ENCODE measurements around the gene COA1. TPM values are rescaled to one million over a fixed set of nuclear protein-coding genes. Genes with fewer than 3 reads are reported as not detected.
"Not testable (repeated sequence)": the region's sequence is repeated elsewhere in the genome, so short reads cannot be mapped to it uniquely, and the experiment has no call there.

Gene COA1
- total RNA-seq, 6 experiments from 2014 or later: 52.5 to 61.5 (median 57.3) TPM

- DNase-seq: no peak
- no peak for TF ChIP-seq CTCF (IDR thresholded peaks at IDR 0.05)
- Mint-ChIP-seq H3K4me3 (no peak overlapping the region), H3K27ac (no peak overlapping the region), H3K27me3 (ENCODE audit: insufficient read depth) (no peaks in the 10 kb centered on the region; the same call in 1 of the 2 replicates), H3K4me1 (ENCODE audit: low read depth) (peaks cover 45% of the 10 kb centered on the region), H3K36me3 (ENCODE audit: low read depth) (peaks cover 32% of the 10 kb centered on the region), H3K9me3 (peaks cover 4% of the 10 kb centered on the region; the same call in 1 of the 2 replicates)
Measured at GRCh38 chr7:43678315-43678714, 51.0 kb downstream of the COA1 start.

- no peak for TF ChIP-seq CTCF (IDR thresholded peaks at IDR 0.05)
- Mint-ChIP-seq H3K9me3 (peaks cover 9% of the 10 kb centered on the region), H3K4me3 (no peak overlapping the region), H3K27ac (no peak overlapping the region), H3K36me3 (ENCODE audit: low read depth) (peaks cover 37% of the 10 kb centered on the region), H3K4me1 (ENCODE audit: low read depth) (peaks cover 50% of the 10 kb centered on the region), H3K27me3 (ENCODE audit: insufficient read depth) (no peaks in the 10 kb centered on the region; the same call in 1 of the 2 replicates)
- DNase-seq: no peak
Measured at GRCh38 chr7:43677864-43678263, 51.5 kb downstream of the COA1 start.

- Mint-ChIP-seq H3K4me3 (0 out of 2 replicates have a peak overlapping the region, but pooled peaks have one; percentile 9), H3K36me3 (ENCODE audit: low read depth) (peaks cover 50% of the 10 kb centered on the region), H3K27ac (peak overlapping the region; percentile 75), H3K9me3 (peaks cover 20% of the 10 kb centered on the region), H3K27me3 (ENCODE audit: insufficient read depth) (no peaks in the 10 kb centered on the region), H3K4me1 (ENCODE audit: low read depth) (peaks cover 57% of the 10 kb centered on the region)
- DNase-seq: peak; percentile 80
- TF ChIP-seq CTCF (IDR thresholded peaks at IDR 0.05): no peak
Measured at GRCh38 chr7:43674559-43675436, 54.5 kb downstream of the COA1 start.

GRCh38 chr7:43673243-43673976 lies 55.9 kb downstream of the COA1 start:
- H3K4me3 Mint-ChIP-seq; H3K27me3 Mint-ChIP-seq (ENCODE audit: insufficient read depth): not testable (repeated sequence)
- peaks cover 61% of the 10 kb centered on the region for H3K4me1 Mint-ChIP-seq (ENCODE audit: low read depth)
- peak; percentile 52 for DNase-seq
- peaks cover 20% of the 10 kb centered on the region for H3K9me3 Mint-ChIP-seq
- H3K27ac Mint-ChIP-seq: peak overlapping the region; percentile 75
- H3K36me3 Mint-ChIP-seq (ENCODE audit: low read depth): peaks cover 51% of the 10 kb centered on the region

- no peaks in the 10 kb centered on the region; the same call in 1 of the 2 replicates for H3K27me3 Mint-ChIP-seq (ENCODE audit: insufficient read depth)
- H3K36me3 Mint-ChIP-seq (ENCODE audit: low read depth): peaks cover 58% of the 10 kb centered on the region
- H3K27ac Mint-ChIP-seq: no peak overlapping the region
- H3K4me3 Mint-ChIP-seq: no peak overlapping the region
- peaks cover 80% of the 10 kb centered on the region for H3K4me1 Mint-ChIP-seq (ENCODE audit: low read depth)
- TF ChIP-seq CTCF (IDR thresholded peaks at IDR 0.05): no peak
- DNase-seq: no peak
- peaks cover 20% of the 10 kb centered on the region for H3K9me3 Mint-ChIP-seq
Measured at GRCh38 chr7:43671521-43671920, 57.8 kb downstream of the COA1 start.
